ENCODE results near the gene CLPTM1L.
A peak's percentile ranks its signal among the peaks of the same experiment; 100 is the strongest.

CLPTM1L gene

GRCh38 chr5:1344975-1345838 is at the start of gene CLPTM1L:
CLPTM1L (minus strand) TSS chr5:1345099; CDS start chr5:1344841, 258 bp downstream.
- DNase-seq: peak; percentile 61 to 82

GRCh38 chr5:1393571-1394501 is 48.9 kb upstream of the CLPTM1L start:
- no peak for DNase-seq

GRCh38 chr5:1392801-1393565 is 48.1 kb upstream of the CLPTM1L start:
- DNase-seq: no peak

- DNase-seq: no peak
Observed at GRCh38 chr5:1392261-1392660, 47.4 kb upstream of the CLPTM1L start.

GRCh38 chr5:1391691-1392090 is 46.8 kb upstream of the CLPTM1L start:
- DNase-seq: no peak

- no peak for DNase-seq
Observed at GRCh38 chr5:1390861-1391600, 46.1 kb upstream of the CLPTM1L start.

- DNase-seq: no peak
Observed at GRCh38 chr5:1390333-1390732, 45.4 kb upstream of the CLPTM1L start.

- no peak for DNase-seq
Observed at GRCh38 chr5:1388383-1388967, 43.6 kb upstream of the CLPTM1L start.

- DNase-seq: no peak
Observed at GRCh38 chr5:1387876-1388275, 43.0 kb upstream of the CLPTM1L start.

- no peak for DNase-seq
Observed at GRCh38 chr5:1387059-1387755, 42.3 kb upstream of the CLPTM1L start.

GRCh38 chr5:1386274-1386717 is 41.4 kb upstream of the CLPTM1L start:
- no peak for DNase-seq

- peak; percentile 61 to 77 for DNase-seq
Observed at GRCh38 chr5:1385395-1386273, 40.7 kb upstream of the CLPTM1L start.

- no peak for DNase-seq
Observed at GRCh38 chr5:1384521-1384920, 39.6 kb upstream of the CLPTM1L start.

- no peak for DNase-seq
Observed at GRCh38 chr5:1383886-1384401, 39.0 kb upstream of the CLPTM1L start.

GRCh38 chr5:1383344-1383743 is 38.4 kb upstream of the CLPTM1L start:
- DNase-seq: no peak

- no peak for DNase-seq
Observed at GRCh38 chr5:1382248-1382700, 37.4 kb upstream of the CLPTM1L start.

GRCh38 chr5:1381370-1382247 is 36.7 kb upstream of the CLPTM1L start:
- no peak for DNase-seq

GRCh38 chr5:1380910-1381309 is 36.0 kb upstream of the CLPTM1L start:
- no peak for DNase-seq
